SU-DHL-6 (cell line): ENCODE results near the gene SEMA4C.

Experiments
- H2AFZ ChIP-seq: fragments of 200-600 bp; sonication (generic); 2 replicates; pipeline ENCODE4 v1.6.1; 2014; ENCODE audit warnings: low read depth, mild to moderate bottlenecking, moderate library complexity, mixed read lengths, antibody characterized with exemption, low read length; ENCODE audit not compliant: severe bottlenecking
- H3F3A ChIP-seq: fragments of 200-600 bp; shearing (Covaris generic); 2 replicates; pipeline ENCODE4 v1.6.0; 2016; ENCODE audit warnings: antibody characterized with exemption, mild to moderate bottlenecking; ENCODE audit not compliant: insufficient read depth
- H3K27ac ChIP-seq: fragments of 200-600 bp; sonication (generic); 2 replicates; pipeline ENCODE4 v1.5.1; 2016; ENCODE audit warnings: low read depth, mild to moderate bottlenecking, low read length, moderate library complexity, mixed read lengths
- H3K27me3 ChIP-seq: fragments of 200-600 bp; sonication (generic), shearing (Covaris generic); 2 replicates; pipeline ENCODE4 v1.6.0; 2014; ENCODE audit warnings: mild to moderate bottlenecking, low read length
- H3K36me3 ChIP-seq: fragments of 200-600 bp; sonication (generic); 2 replicates; pipeline ENCODE4 v1.6.1; 2014; ENCODE audit warnings: mild to moderate bottlenecking, low read length, mixed read lengths
- H3K4me2 ChIP-seq: fragments of 300-600, 200-600 bp; shearing (Covaris generic), sonication (generic); 2 replicates; pipeline ENCODE4 v1.6.0; 2014; ENCODE audit warnings: low read length, low read depth, mild to moderate bottlenecking; ENCODE audit not compliant: poor library complexity, severe bottlenecking
- H3K4me3 ChIP-seq: fragments of 200-600 bp; sonication (generic); 2 replicates; pipeline ENCODE4 v1.5.1; 2014; ENCODE audit warnings: antibody characterized with exemption, low read length, mild to moderate bottlenecking, mixed read lengths; ENCODE audit not compliant: insufficient read depth, poor library complexity, severe bottlenecking
- H3K79me2 ChIP-seq: fragments of 200-600 bp; sonication (generic); 2 replicates; pipeline ENCODE4 v1.6.1; 2014; ENCODE audit warnings: mild to moderate bottlenecking, low read length, moderate library complexity; ENCODE audit not compliant: insufficient read depth
- H3K9ac ChIP-seq: fragments of 200-600 bp; sonication (generic); 2 replicates; pipeline ENCODE4 v1.7.0; 2014; ENCODE audit warnings: mild to moderate bottlenecking, low read length
- H3K9me2 ChIP-seq: fragments of 200-600 bp; sonication (generic); replicated peaks from 2 replicates; pipeline ENCODE4 v1.6.1; 2014; ENCODE audit warnings: low read length; ENCODE audit not compliant: insufficient read depth
- H3K9me3 ChIP-seq: fragments of 200-600 bp; sonication (generic); 2 replicates; pipeline ENCODE4 v1.6.1; 2014; ENCODE audit warnings: low read length, mixed read lengths; ENCODE audit not compliant: insufficient read depth
- H4K20me1 ChIP-seq: fragments of 200-600 bp; sonication (generic); 2 replicates; pipeline ENCODE4 v1.6.1; 2014; ENCODE audit warnings: low read depth, mild to moderate bottlenecking, antibody characterized with exemption, low read length, moderate library complexity, mixed read lengths
- CTCF ChIP-seq: fragments of 200-600 bp; sonication (generic); IDR thresholded peaks from one replicate; pipeline ENCODE4 v1.5.1; 2017; ENCODE audit warnings: antibody characterized with exemption, mild to moderate bottlenecking, low read length, moderate library complexity; ENCODE audit not compliant: insufficient read depth, poor library complexity, severe bottlenecking
- EZH2phosphoT487 ChIP-seq: fragments of 200-600 bp; sonication (generic), shearing (Covaris generic); conservative IDR thresholded peaks from 2 replicates; pipeline ENCODE4 v1.6.1; 2018; ENCODE audit warnings: mild to moderate bottlenecking, antibody characterized with exemption, low read length, moderate library complexity, mixed read lengths

Gene SEMA4C

DNA sequence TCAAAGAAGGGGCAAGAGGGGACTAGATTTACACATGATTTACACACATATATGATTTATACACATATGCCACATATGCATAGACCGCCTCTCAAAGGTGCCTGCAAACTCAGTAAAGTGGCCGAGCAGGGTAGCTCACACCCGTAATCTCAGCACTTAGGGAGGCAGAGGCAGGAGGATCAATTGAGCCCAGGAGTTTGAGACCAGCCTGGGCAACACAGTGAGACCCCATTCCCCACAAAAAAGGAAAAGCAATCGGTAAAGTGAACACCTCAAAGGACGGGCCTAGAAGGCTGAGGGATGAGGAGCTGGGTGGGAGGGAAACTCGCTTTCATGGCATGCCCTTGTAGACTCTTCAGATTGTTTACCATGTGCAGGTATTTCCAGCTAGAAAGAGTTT lies 17.2 kb downstream of the SEMA4C start:
- no peak overlapping the region for H3K9ac ChIP-seq
- no peak overlapping the region for H3K27ac ChIP-seq
- no peaks in the 10 kb centered on the region for H3K9me2 ChIP-seq
- no peaks in the 10 kb centered on the region for H3K36me3 ChIP-seq
- no peaks in the 10 kb centered on the region for H4K20me1 ChIP-seq
- no peak overlapping the region for H2AFZ ChIP-seq
- no peaks in the 10 kb centered on the region for H3K27me3 ChIP-seq
- H3K4me2 ChIP-seq = no peak overlapping the region
- H3K79me2 ChIP-seq = peaks cover 6% of the 10 kb centered on the region; the same call in 1 of the 2 replicates
- H3K4me3 ChIP-seq = no peak overlapping the region
- no peaks in the 10 kb centered on the region for H3K9me3 ChIP-seq
- no peaks in the 10 kb centered on the region for H3F3A ChIP-seq
- TF ChIP-seq CTCF (no peak), EZH2phosphoT487 (no peak)

DNA sequence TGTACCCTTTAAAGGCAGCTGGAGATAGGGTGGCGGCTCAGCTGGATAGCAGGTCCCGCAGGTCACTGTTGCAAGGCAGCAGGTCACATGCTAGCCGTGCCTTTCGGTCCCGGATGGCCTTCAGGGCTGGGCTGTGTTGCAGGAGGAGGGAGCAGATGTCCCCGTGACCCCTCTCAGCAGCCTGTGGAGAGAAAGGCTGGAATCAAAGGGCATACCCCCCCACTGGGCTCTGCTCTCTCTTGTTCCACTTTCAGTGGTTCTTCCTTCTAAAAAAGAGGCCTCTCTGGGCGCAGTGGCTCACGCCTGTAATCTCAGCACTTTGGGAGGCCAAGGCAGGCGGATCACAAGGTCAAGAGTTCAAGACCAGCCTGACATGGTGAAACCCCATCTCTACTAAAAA lies 21.6 kb downstream of the SEMA4C start:
- Histone ChIP-seq H3K9me3 (no peaks in the 10 kb centered on the region), H3F3A (no peaks in the 10 kb centered on the region), H3K4me2 (no peak overlapping the region), H3K9me2 (no peaks in the 10 kb centered on the region), H3K9ac (no peak overlapping the region), H3K27ac (no peak overlapping the region), H3K36me3 (no peaks in the 10 kb centered on the region), H3K79me2 (no peaks in the 10 kb centered on the region), H3K27me3 (no peaks in the 10 kb centered on the region), H2AFZ (no peak overlapping the region), H3K4me3 (no peak overlapping the region), H4K20me1 (no peaks in the 10 kb centered on the region)
- no peak for TF ChIP-seq CTCF
- no peak for TF ChIP-seq EZH2phosphoT487

- no peak overlapping the region for H3K4me2 ChIP-seq
- no peaks in the 10 kb centered on the region for H3F3A ChIP-seq
- H3K9me3 ChIP-seq = no peaks in the 10 kb centered on the region
- no peaks in the 10 kb centered on the region for H3K79me2 ChIP-seq
- no peaks in the 10 kb centered on the region for H3K36me3 ChIP-seq
- TF ChIP-seq EZH2phosphoT487 (no peak), CTCF (no peak)
- H3K27me3 ChIP-seq = no peaks in the 10 kb centered on the region
- H3K9me2 ChIP-seq = no peaks in the 10 kb centered on the region
- H3K9ac ChIP-seq = no peak overlapping the region
- no peak overlapping the region for H3K4me3 ChIP-seq
- no peaks in the 10 kb centered on the region for H4K20me1 ChIP-seq
- H2AFZ ChIP-seq = no peak overlapping the region
- H3K27ac ChIP-seq = no peak overlapping the region
Measured at GRCh38 chr2:96847586-96847985, 22.3 kb downstream of the SEMA4C start.
